ENCODE results near the gene ABCC5.
A peak's percentile ranks its signal among the peaks of the same experiment; 100 is the strongest.

Gene ABCC5

GRCh38 chr3:184018424-184018973, 815 bp upstream of the ABCC5 start:
- peaks cover 35% of the 10 kb centered on the region for H3K4me1 Mint-ChIP-seq
- H3K4me3 Mint-ChIP-seq = peak overlapping the region; percentile 100
- H3K27ac Mint-ChIP-seq = peak overlapping the region; percentile 86 to 98 (median 96)
- H3K27me3 Mint-ChIP-seq (ENCODE audit: low read depth) = peaks cover 4% of the 10 kb centered on the region
- H3K9me3 Mint-ChIP-seq = no peaks in the 10 kb centered on the region
- no peak for TF ChIP-seq CTCF (IDR thresholded peaks at IDR 0.05; ENCODE audit: unreplicated experiment in 3 of 3)
- H3K36me3 Mint-ChIP-seq (ENCODE audit: low read depth) = peaks cover 14% of the 10 kb centered on the region

- Mint-ChIP-seq H3K4me3 (peak overlapping the region; percentile 100), H3K9me3 (peaks cover 3% of the 10 kb centered on the region), H3K4me1 (peaks cover 35% of the 10 kb centered on the region), H3K27ac (peak overlapping the region; percentile 63 to 98 (median 86)), H3K36me3 (ENCODE audit: low read depth) (peaks cover 25% of the 10 kb centered on the region), H3K27me3 (ENCODE audit: low read depth) (peaks cover 4% of the 10 kb centered on the region)
- peak; percentile 96 to 99 (median 97) for TF ChIP-seq CTCF (IDR thresholded peaks at IDR 0.05; ENCODE audit: unreplicated experiment in 3 of 3)
Measured at GRCh38 chr3:184016811-184017671, 643 bp downstream of the ABCC5 start.

- no peak for TF ChIP-seq CTCF (IDR thresholded peaks at IDR 0.05; ENCODE audit: unreplicated experiment in 3 of 3)
- peaks cover 35% of the 10 kb centered on the region for H3K4me1 Mint-ChIP-seq
- H3K9me3 Mint-ChIP-seq = peaks cover 3% of the 10 kb centered on the region
- peaks cover 4% of the 10 kb centered on the region for H3K27me3 Mint-ChIP-seq (ENCODE audit: low read depth)
- H3K27ac Mint-ChIP-seq = peak overlapping the region; percentile 1 to 84 (median 3)
- peaks cover 34% of the 10 kb centered on the region for H3K36me3 Mint-ChIP-seq (ENCODE audit: low read depth)
- H3K4me3 Mint-ChIP-seq = peak overlapping the region; percentile 94 to 100 (median 100)
Measured at GRCh38 chr3:184016169-184016570, 1.5 kb downstream of the ABCC5 start.

GRCh38 chr3:184015381-184016019, 2.2 kb downstream of the ABCC5 start:
- H3K4me1 Mint-ChIP-seq = peaks cover 35% of the 10 kb centered on the region
- no peak for TF ChIP-seq CTCF (IDR thresholded peaks at IDR 0.05; ENCODE audit: unreplicated experiment in 3 of 3)
- H3K36me3 Mint-ChIP-seq (ENCODE audit: low read depth) = peaks cover 41% of the 10 kb centered on the region
- peak overlapping the region; percentile 94 to 100 (median 100) for H3K4me3 Mint-ChIP-seq
- H3K27me3 Mint-ChIP-seq (ENCODE audit: low read depth) = peaks cover 3% of the 10 kb centered on the region
- H3K27ac Mint-ChIP-seq = peak overlapping the region; percentile 1 to 84 (median 3)
- H3K9me3 Mint-ChIP-seq = peaks cover 3% of the 10 kb centered on the region

- H3K9me3 Mint-ChIP-seq = peaks cover 3% of the 10 kb centered on the region
- H3K4me1 Mint-ChIP-seq = peaks cover 28% of the 10 kb centered on the region
- no peaks in the 10 kb centered on the region for H3K27me3 Mint-ChIP-seq (ENCODE audit: low read depth)
- no peak for TF ChIP-seq CTCF (IDR thresholded peaks at IDR 0.05; ENCODE audit: unreplicated experiment in 3 of 3)
- no peak overlapping the region for H3K4me3 Mint-ChIP-seq
- H3K27ac Mint-ChIP-seq = no peak overlapping the region
- H3K36me3 Mint-ChIP-seq (ENCODE audit: low read depth) = peaks cover 55% of the 10 kb centered on the region
Measured at GRCh38 chr3:184011937-184012889, 5.5 kb downstream of the ABCC5 start.
